Loucy (cell line): ENCODE data around the gene ITPRID2.

ENCODE experiments used
- H2AFZ ChIP-seq: fragments of 200-600 bp; sonication (generic); 2 replicates; pipeline ENCODE4 v1.6.0; 2016; ENCODE audit warnings: antibody characterized with exemption, mild to moderate bottlenecking, low read length, moderate library complexity
- H3F3A ChIP-seq: fragments of 200-600 bp; 2 replicates; pipeline ENCODE4 v1.6.0; 2016; ENCODE audit warnings: antibody characterized with exemption, low read depth, mild to moderate bottlenecking
- H3K27me3 ChIP-seq: fragments of 200-600 bp; sonication (generic); 2 replicates; pipeline ENCODE4 v1.6.1; 2014; ENCODE audit warnings: low read length, mild to moderate bottlenecking; ENCODE audit not compliant: insufficient read depth, poor library complexity, severe bottlenecking
- H3K36me3 ChIP-seq: fragments of 200-600 bp; sonication (generic); 2 replicates; pipeline ENCODE4 v1.6.1; 2016; ENCODE audit warnings: low read length; ENCODE audit not compliant: insufficient read depth
- H3K4me1 ChIP-seq: fragments of 200-600 bp; sonication (generic); 2 replicates; pipeline ENCODE4 v1.5.1; 2014; ENCODE audit warnings: low read length, mild to moderate bottlenecking; ENCODE audit not compliant: insufficient read depth, poor library complexity, severe bottlenecking
- H3K4me2 ChIP-seq: fragments of 200-600 bp; sonication (generic); 2 replicates; pipeline ENCODE4 v1.6.0; 2014; ENCODE audit warnings: antibody characterized with exemption, low read length, low read depth, mild to moderate bottlenecking; ENCODE audit not compliant: poor library complexity, severe bottlenecking
- H3K4me3 ChIP-seq: fragments of 200-600 bp; sonication (generic); 2 replicates; pipeline ENCODE4 v1.5.1; 2014; ENCODE audit warnings: low read length, mild to moderate bottlenecking, mixed read lengths; ENCODE audit not compliant: poor library complexity, severe bottlenecking
- H3K79me2 ChIP-seq: fragments of 200-600 bp; sonication (generic); 2 replicates; pipeline ENCODE4 v1.6.1; 2014; ENCODE audit warnings: low read length; ENCODE audit not compliant: insufficient read depth
- H3K9ac ChIP-seq: fragments of 200-600 bp; sonication (generic); 2 replicates; pipeline ENCODE4 v1.6.0; 2014; ENCODE audit warnings: mild to moderate bottlenecking, low read depth, low read length, moderate library complexity; ENCODE audit not compliant: poor library complexity, severe bottlenecking
- H3K9me2 ChIP-seq: fragments of 200-600 bp; sonication (generic); replicated peaks from 2 replicates; pipeline ENCODE4 v1.6.1; 2016; ENCODE audit warnings: low read depth, low read length, mixed read lengths
- H3K9me3 ChIP-seq: fragments of 200-600 bp; sonication (generic); 2 replicates; pipeline ENCODE4 v1.6.1; 2014; ENCODE audit warnings: mild to moderate bottlenecking, antibody characterized with exemption, low read length, low read depth; ENCODE audit not compliant: insufficient read depth
- H4K20me1 ChIP-seq: fragments of 200-600 bp; sonication (generic); 2 replicates; pipeline ENCODE4 v1.6.0; 2014; ENCODE audit warnings: antibody characterized with exemption, low read length, mild to moderate bottlenecking; ENCODE audit not compliant: insufficient read depth, poor library complexity, severe bottlenecking
- CTCF ChIP-seq: fragments of 200-600 bp; sonication (generic); conservative IDR thresholded peaks from 2 replicates; pipeline ENCODE4 v1.5.1; 2014; ENCODE audit warnings: mild to moderate bottlenecking, antibody characterized with exemption, low read length
- EZH2phosphoT487 ChIP-seq: fragments of 200-600 bp; IDR thresholded peaks from 2 replicates; pipeline ENCODE4 v1.6.1; 2018; ENCODE audit warnings: antibody characterized with exemption, mild to moderate bottlenecking, moderate library complexity, borderline replicate concordance

The ITPRID2 gene

GRCh38 chr2:181887045-181887444, 4.5 kb upstream of the ITPRID2 start:
- Histone ChIP-seq H4K20me1 (no peaks in the 10 kb centered on the region), H3K4me2 (no peak overlapping the region), H3F3A (no peaks in the 10 kb centered on the region), H3K36me3 (no peaks in the 10 kb centered on the region), H3K9me3 (no peaks in the 10 kb centered on the region), H3K9ac (no peak overlapping the region), H3K79me2 (no peaks in the 10 kb centered on the region), H2AFZ (no peak overlapping the region), H3K9me2 (no peaks in the 10 kb centered on the region), H3K27me3 (no peaks in the 10 kb centered on the region), H3K4me3 (no peak overlapping the region), H3K4me1 (peaks cover 11% of the 10 kb centered on the region)
- TF ChIP-seq CTCF (no peak), EZH2phosphoT487 (no peak)

- Histone ChIP-seq H3K4me2 (peak overlapping the region; percentile 77), H3K4me1 (peaks cover 30% of the 10 kb centered on the region), H3K79me2 (peaks cover 27% of the 10 kb centered on the region), H2AFZ (no peak overlapping the region), H3F3A (no peaks in the 10 kb centered on the region), H3K9ac (no peak overlapping the region), H3K36me3 (no peaks in the 10 kb centered on the region), H3K9me2 (no peaks in the 10 kb centered on the region), H3K9me3 (no peaks in the 10 kb centered on the region), H3K4me3 (no peak overlapping the region), H3K27me3 (no peaks in the 10 kb centered on the region), H4K20me1 (peaks cover 20% of the 10 kb centered on the region)
- TF ChIP-seq EZH2phosphoT487 (no peak), CTCF (no peak)
These were observed 1.8 kb upstream of the ITPRID2 start for GRCh38 chr2:181889776-181890175.

- Histone ChIP-seq H3K9me2 (no peaks in the 10 kb centered on the region), H3K27me3 (no peaks in the 10 kb centered on the region), H3K4me2 (peak overlapping the region; percentile 77), H3K4me1 (peaks cover 34% of the 10 kb centered on the region), H3F3A (no peaks in the 10 kb centered on the region), H3K4me3 (no peak overlapping the region), H3K9ac (no peak overlapping the region), H3K9me3 (no peaks in the 10 kb centered on the region), H2AFZ (no peak overlapping the region), H4K20me1 (peaks cover 25% of the 10 kb centered on the region), H3K79me2 (peaks cover 32% of the 10 kb centered on the region), H3K36me3 (no peaks in the 10 kb centered on the region)
- TF ChIP-seq EZH2phosphoT487: no peak
- TF ChIP-seq CTCF: no peak
These were observed 1.3 kb upstream of the ITPRID2 start for GRCh38 chr2:181890271-181890670.
